Esophagus muscularis mucosa (tissue), 4 donors: ENCODE measurements around the gene KIF5C. TPM values are rescaled to one million over a fixed set of nuclear protein-coding genes. Genes with fewer than 3 reads are reported as not detected.
A peak's percentile ranks its signal among the peaks of the same experiment; 100 is the strongest.

ENCODE experiments used
- DNase-seq: peaks from one replicate; pipeline ENCODE4 v3.0.0-alpha.2; 2017; ENCODE audit errors: extremely low spot score
- H3K27ac ChIP-seq, 4 donors: fragments of 200-600 bp; sonication (generic); replicated peaks in 1 of 4; 1 replicate in 3 of 4; 2 replicates in 1 of 4; pipeline ENCODE4 v1.5.1; 2016 to 2019; ENCODE audit warnings: mild to moderate bottlenecking in 1 of 4
- H3K27me3 ChIP-seq, 4 donors: fragments of 200-600 bp; sonication (generic); one replicate each; pipeline versions ENCODE4 v1.5.1 to v1.6.0; 2016 to 2019
- H3K36me3 ChIP-seq, 4 donors: fragments of 200-600 bp; sonication (generic); one replicate each; pipeline ENCODE4 v1.5.1; 2016 to 2019
- H3K4me1 ChIP-seq, 4 donors: fragments of 200-600 bp; sonication (generic); one replicate each; pipeline ENCODE4 v1.5.1; 2016 to 2019
- H3K4me3 ChIP-seq, 4 donors: fragments of 200-600 bp; sonication (generic); 1 replicate in 2 of 4; 2 replicates in 2 of 4; pipeline ENCODE4 v1.5.1; 2016 to 2019; ENCODE audit warnings: mild to moderate bottlenecking in 4 of 4, moderate library complexity in 1 of 4
- H3K9me3 ChIP-seq, 4 donors: fragments of 200-600 bp; sonication (generic); 1 replicate in 3 of 4; 2 replicates in 1 of 4; pipeline ENCODE4 v1.5.1; 2016 to 2019
- EP300 ChIP-seq: sonication (generic); formaldehyde crosslinking; IDR thresholded peaks from one replicate; pipeline ENCODE4 v1.6.1; 2017; ENCODE audit warnings: antibody characterized with exemption
- POLR2A ChIP-seq: fragments of 450-650 bp; IDR thresholded peaks from one replicate; pipeline ENCODE4 v1.6.1; 2017; ENCODE audit warnings: antibody characterized with exemption, moderate library complexity, mild to moderate bottlenecking, low read depth
- POLR2AphosphoS5 ChIP-seq, 2 donors: sonication (generic); formaldehyde crosslinking; IDR thresholded peaks; one replicate each; pipeline ENCODE4 v1.6.1; 2017; ENCODE audit warnings: antibody characterized with exemption in 2 of 2
- WGBS: methylation state at CpG from one replicate; pipeline ENCODE4 v1.1.5; 2018; 5-methylcytosine and 5-hydroxymethylcytosine counted together
- intact Hi-C: fragments of 100-400 bp; cut with DNase I; formaldehyde crosslinking; loops from one replicate; pipeline ENCODE4 v1.15.1; 2023
- total RNA-seq, 4 donors: library from RNA; depleted of rRNA; stranded (reverse); fragments of >200 nt; gene quantifications; one replicate each; pipeline versions ENCODE4 v1.1.0 to v1.2.1, GENCODE V29; 2016
- TF ChIP-seq, protein P1 (sequence below), 3 experiments: fragments of 200-600 bp in 2 of 3; fragments of 450-650 bp in 1 of 3; sonication (generic) in 2 of 3; IDR thresholded peaks; one replicate each; pipeline ENCODE4 v1.5.1; 2017 to 2019; ENCODE audit warnings: antibody characterized with exemption in 3 of 3, mild to moderate bottlenecking in 2 of 3, moderate library complexity in 1 of 3

Gene KIF5C
- total RNA-seq, 4 donors from 2014 or later: 2.9 to 4.6 (median 3.2) TPM

DNA sequence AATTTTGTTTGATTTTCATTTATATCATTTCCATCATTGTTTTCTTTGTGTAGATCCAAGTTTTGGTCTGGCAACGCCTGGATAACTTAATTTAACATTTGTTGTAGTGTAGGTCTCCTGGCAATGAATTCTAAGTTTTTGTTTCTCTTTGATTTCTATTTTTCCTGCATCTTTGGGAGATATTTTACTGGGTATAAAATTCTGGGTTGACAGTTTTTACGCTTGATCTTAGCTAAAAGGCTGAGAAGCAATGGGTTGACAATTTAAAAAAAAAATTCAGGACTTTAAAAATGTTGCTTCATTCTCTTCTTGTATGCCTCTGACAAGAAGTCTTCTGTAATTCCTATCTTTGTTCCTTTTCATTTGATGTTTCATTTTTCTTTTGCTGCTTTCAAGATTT is 172.1 kb downstream of the KIF5C start:
- TF ChIP-seq, protein P1, sequence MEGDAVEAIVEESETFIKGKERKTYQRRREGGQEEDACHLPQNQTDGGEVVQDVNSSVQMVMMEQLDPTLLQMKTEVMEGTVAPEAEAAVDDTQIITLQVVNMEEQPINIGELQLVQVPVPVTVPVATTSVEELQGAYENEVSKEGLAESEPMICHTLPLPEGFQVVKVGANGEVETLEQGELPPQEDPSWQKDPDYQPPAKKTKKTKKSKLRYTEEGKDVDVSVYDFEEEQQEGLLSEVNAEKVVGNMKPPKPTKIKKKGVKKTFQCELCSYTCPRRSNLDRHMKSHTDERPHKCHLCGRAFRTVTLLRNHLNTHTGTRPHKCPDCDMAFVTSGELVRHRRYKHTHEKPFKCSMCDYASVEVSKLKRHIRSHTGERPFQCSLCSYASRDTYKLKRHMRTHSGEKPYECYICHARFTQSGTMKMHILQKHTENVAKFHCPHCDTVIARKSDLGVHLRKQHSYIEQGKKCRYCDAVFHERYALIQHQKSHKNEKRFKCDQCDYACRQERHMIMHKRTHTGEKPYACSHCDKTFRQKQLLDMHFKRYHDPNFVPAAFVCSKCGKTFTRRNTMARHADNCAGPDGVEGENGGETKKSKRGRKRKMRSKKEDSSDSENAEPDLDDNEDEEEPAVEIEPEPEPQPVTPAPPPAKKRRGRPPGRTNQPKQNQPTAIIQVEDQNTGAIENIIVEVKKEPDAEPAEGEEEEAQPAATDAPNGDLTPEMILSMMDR (IDR thresholded peaks at IDR 0.05): no peak
- no peak for TF ChIP-seq EP300
- no peak for TF ChIP-seq POLR2A
- no peak for TF ChIP-seq POLR2AphosphoS5 (IDR thresholded peaks at IDR 0.05)
- intact Hi-C loops: no loop called here
- H3K9me3 ChIP-seq: peaks cover 0 to 30% (median 23%) of the 10 kb centered on the region in 4 donors
- no peak overlapping the region for H3K4me3 ChIP-seq
- WGBS: 87% methylated on average over 2 of the region's 2 CpGs
- DNase-seq: no peak
- no peaks in the 10 kb centered on the region for H3K27me3 ChIP-seq
- H3K27ac ChIP-seq: no peak overlapping the region
- no peaks in the 10 kb centered on the region for H3K4me1 ChIP-seq
- no peaks in the 10 kb centered on the region for H3K36me3 ChIP-seq

DNA sequence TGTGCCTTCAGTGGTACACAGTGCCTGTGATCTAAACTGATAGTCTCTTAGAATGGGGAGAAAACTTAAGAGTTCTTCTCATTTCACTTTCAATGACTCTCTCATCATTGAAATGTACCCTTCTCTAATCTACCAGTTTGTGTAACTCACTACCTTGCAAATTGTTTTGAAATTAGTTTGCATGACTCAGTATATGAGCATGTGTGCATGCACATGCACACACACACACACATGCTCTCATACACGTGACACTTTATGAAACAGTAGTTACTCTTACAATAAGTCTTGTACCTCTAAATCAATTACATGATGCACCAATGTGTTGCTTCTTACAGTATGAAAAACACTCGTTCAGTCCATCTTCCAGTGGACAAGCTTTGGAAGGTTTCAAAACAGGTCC is 174.1 kb downstream of the KIF5C start:
- intact Hi-C loops: no loop called here
- no peak overlapping the region for H3K4me3 ChIP-seq
- TF ChIP-seq, protein P1 (IDR thresholded peaks at IDR 0.05): no peak
- no peak for TF ChIP-seq EP300
- no peak for TF ChIP-seq POLR2AphosphoS5 (IDR thresholded peaks at IDR 0.05)
- no peak for TF ChIP-seq POLR2A
- 94% methylated on average over 2 of the region's 2 CpGs for WGBS
- H3K36me3 ChIP-seq: no peaks in the 10 kb centered on the region
- no peaks in the 10 kb centered on the region for H3K4me1 ChIP-seq
- peaks cover 0 to 30% (median 23%) of the 10 kb centered on the region in 4 donors for H3K9me3 ChIP-seq
- no peak overlapping the region for H3K27ac ChIP-seq
- peak; percentile 78 for DNase-seq
- no peaks in the 10 kb centered on the region for H3K27me3 ChIP-seq

DNA sequence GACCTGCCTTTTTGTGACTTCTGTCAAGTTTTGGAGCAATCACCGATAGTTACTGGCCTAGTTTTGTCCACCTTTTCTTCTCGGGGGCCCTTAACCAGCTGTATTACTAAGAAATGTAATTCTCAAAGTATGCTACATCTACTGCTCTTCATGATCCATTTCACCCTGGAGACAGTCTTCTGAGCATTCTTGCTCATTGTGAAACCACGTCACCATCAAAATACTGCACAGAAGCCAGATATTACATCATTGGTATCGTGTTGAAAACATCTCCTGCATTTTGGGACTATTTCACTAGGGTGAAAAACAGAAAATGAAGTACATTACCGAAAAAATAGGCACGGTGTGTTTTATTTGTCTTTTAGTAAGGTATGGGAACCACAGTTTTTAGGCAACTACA is 175.2 kb downstream of the KIF5C start:
- intact Hi-C loops: no loop called here
- TF ChIP-seq POLR2AphosphoS5 (IDR thresholded peaks at IDR 0.05): no peak
- TF ChIP-seq EP300: no peak
- no peak for TF ChIP-seq POLR2A
- TF ChIP-seq, protein P1 (IDR thresholded peaks at IDR 0.05): no peak
- H3K4me1 ChIP-seq: no peaks in the 10 kb centered on the region
- DNase-seq: peak; percentile 34
- no peaks in the 10 kb centered on the region for H3K27me3 ChIP-seq
- no peak overlapping the region for H3K4me3 ChIP-seq
- WGBS: 73% methylated on average over 6 of the region's 6 CpGs
- no peak overlapping the region for H3K27ac ChIP-seq
- peaks cover 0 to 26% (median 21%) of the 10 kb centered on the region in 4 donors for H3K9me3 ChIP-seq
- no peaks in the 10 kb centered on the region for H3K36me3 ChIP-seq

DNA sequence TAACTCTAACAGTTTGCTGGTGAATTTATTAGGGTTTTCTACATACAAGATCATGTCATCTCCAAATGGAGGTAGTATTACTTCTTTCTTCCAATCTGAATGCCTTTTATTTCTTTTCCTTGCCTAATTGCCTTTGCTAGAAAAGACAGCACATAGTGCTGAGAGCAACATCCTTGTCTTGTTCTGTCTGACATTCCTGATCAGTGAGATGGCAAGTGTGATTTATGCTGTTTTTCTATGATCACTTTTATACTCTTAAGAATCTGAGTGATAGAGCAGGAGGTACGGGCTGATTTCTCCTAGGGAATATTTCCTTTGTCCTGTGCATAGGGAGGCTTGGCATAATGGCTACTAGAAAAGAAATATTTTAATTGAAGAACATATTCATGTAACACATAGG is 180.7 kb downstream of the KIF5C start:
- Histone ChIP-seq H3K27ac (no peak overlapping the region), H3K9me3 (no peaks in the 10 kb centered on the region), H3K27me3 (no peaks in the 10 kb centered on the region), H3K4me3 (no peak overlapping the region), H3K4me1 (no peaks in the 10 kb centered on the region), H3K36me3 (no peaks in the 10 kb centered on the region)
- TF ChIP-seq EP300 (no peak), POLR2A (no peak), POLR2AphosphoS5 (IDR thresholded peaks at IDR 0.05) (no peak)
- TF ChIP-seq, protein P1 (IDR thresholded peaks at IDR 0.05): no peak
- 91% methylated on average over 1 of the region's 1 CpG for WGBS
- DNase-seq: no peak
- intact Hi-C loops: no loop called here

DNA sequence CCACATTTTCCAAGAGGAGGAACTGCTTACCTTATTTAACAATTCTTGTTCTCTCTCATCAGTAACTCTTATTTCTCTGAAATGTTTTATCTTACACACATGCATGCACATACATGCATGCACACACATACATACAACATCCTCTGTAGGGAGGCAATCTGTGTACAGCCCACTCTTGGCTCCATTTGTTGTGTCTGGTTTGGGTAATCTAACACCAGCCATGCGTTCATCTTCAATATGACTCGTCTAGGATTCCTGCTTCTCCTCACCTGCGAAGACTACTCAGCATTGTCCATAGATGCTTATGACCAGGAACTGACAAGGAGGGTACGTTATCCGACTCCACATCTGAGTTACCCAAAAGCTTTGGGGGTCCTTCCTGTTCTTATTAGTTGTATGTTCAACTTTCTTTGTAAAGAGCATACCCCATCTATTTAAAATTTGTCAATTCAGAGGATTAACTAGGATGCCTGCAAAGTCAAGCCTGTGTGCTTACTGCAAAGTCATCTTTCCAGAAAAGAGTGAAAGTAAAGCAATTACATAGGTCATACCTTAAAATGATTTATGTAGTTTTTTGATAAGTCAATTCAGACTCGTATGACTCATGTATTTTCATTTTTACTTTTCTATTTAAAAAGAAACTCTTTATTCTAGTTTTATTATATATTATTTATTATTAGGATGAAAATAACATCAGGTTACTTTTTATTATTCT is 181.7 kb downstream of the KIF5C start:
- DNase-seq: no peak
- Histone ChIP-seq H3K4me1 (no peaks in the 10 kb centered on the region), H3K9me3 (no peaks in the 10 kb centered on the region), H3K36me3 (no peaks in the 10 kb centered on the region), H3K27ac (no peak overlapping the region), H3K27me3 (no peaks in the 10 kb centered on the region), H3K4me3 (no peak overlapping the region)
- intact Hi-C loops: no loop called here
- TF ChIP-seq EP300 (no peak), POLR2A (no peak)
- TF ChIP-seq, protein P1 (IDR thresholded peaks at IDR 0.05): no peak
- 88% methylated on average over 6 of the region's 6 CpGs for WGBS
